Kidney (tissue), 14 donors: ENCODE measurements around the gene CERS5. TPM values are rescaled to one million over a fixed set of nuclear protein-coding genes. Genes with fewer than 3 reads are reported as not detected.

ENCODE experiments used
- DNase-seq, 5 donors: peaks; one replicate each; pipeline ENCODE4 v3.0.0-alpha.2; 2013 to 2020
- FAIRE-seq: peaks from 2 replicates; lab custom pipeline; 2012; peaks lifted over from hg19 to GRCh38; lab: Jason Lieb, UNC
- H3K27ac ChIP-seq, 2 donors: one replicate each; pipeline ENCODE4 v1.7.0; 2013; ENCODE audit warnings: low read depth in 2 of 2, low read length in 2 of 2, inconsistent platforms in 1 of 2
- H3K27me3 ChIP-seq: one replicate; pipeline ENCODE4 v1.7.1; 2013; ENCODE audit warnings: low read length, inconsistent platforms; ENCODE audit not compliant: control insufficient read depth, insufficient read depth
- H3K36me3 ChIP-seq, 3 donors: one replicate each; pipeline versions ENCODE4 v1.7.0 to v1.7.1; 2013; ENCODE audit warnings: low read length in 3 of 3, control low read depth in 1 of 3, inconsistent platforms in 1 of 3; ENCODE audit not compliant: insufficient read depth in 3 of 3, control insufficient read depth in 2 of 3
- H3K4me1 ChIP-seq, 3 donors: one replicate each; pipeline versions ENCODE4 v1.7.0 to v1.7.1; 2013; ENCODE audit warnings: low read length in 3 of 3, inconsistent platforms in 1 of 3, low read depth in 1 of 3; ENCODE audit not compliant: control insufficient read depth in 2 of 3, insufficient read depth in 2 of 3
- H3K4me3 ChIP-seq, 3 donors: one replicate each; pipeline versions ENCODE4 v1.7.0 to v1.8.1; 2013; ENCODE audit warnings: low read length in 3 of 3, control low read depth in 1 of 3, inconsistent platforms in 1 of 3
- H3K9ac ChIP-seq, 3 donors: one replicate each; pipeline versions ENCODE4 v1.7.0 to v1.7.1; 2013; ENCODE audit warnings: low read length in 3 of 3, control low read depth in 1 of 3, inconsistent platforms in 1 of 3
- H3K9me3 ChIP-seq, 3 donors: one replicate each; pipeline versions ENCODE4 v1.7.0 to v1.7.1; 2013; ENCODE audit warnings: low read length in 3 of 3, control low read depth in 1 of 3, inconsistent platforms in 1 of 3; ENCODE audit not compliant: control insufficient read depth in 2 of 3, insufficient read depth in 1 of 3
- CTCF ChIP-seq: IDR thresholded peaks from 3 replicates; pipeline ENCODE4 v1.5.1; 2012; ENCODE audit warnings: mild to moderate bottlenecking, moderate library complexity, borderline replicate concordance; ENCODE audit not compliant: insufficient read depth; ENCODE audit errors: extremely low read depth
- intact Hi-C: fragments of 100-400 bp; cut with DNase I; formaldehyde crosslinking; loops from one replicate; pipeline ENCODE4 v1.11.1; 2022
- polyA plus RNA-seq: library from polyadenylated mRNA; stranded (reverse); fragments of 350-450 nt; fragmentation: Illumina TruSeq; extraction: RNeasy Lipid Tissue Mini Kit (QIAGEN cat#74804); gene quantifications from one replicate; pipeline ENCODE4 v1.2.3, GENCODE V29; 2014; ENCODE audit warnings: low read depth, low replicate concordance; ENCODE audit not compliant: insufficient read depth
- total RNA-seq: library from RNA; stranded (reverse); fragmentation: NEBNext Ultra II Directional; extraction: Animal tissue kit (Norgen Biotek cat#: 25700); gene quantifications from one replicate; pipeline ENCODE4 v1.2.1, GENCODE V29; 2021
- donor health status: control.
- donor health status: control.
- donor health status: control.
- donor health status: control.
- donor health status: control.
- donor health status: DM: yes; HTN: yes; CAD: no.
- donor health status: Normal renal cell carcinoma (clear cell type).

Gene CERS5
- total and polyA plus RNA-seq, 2 donors from 2014 or later = 40.2 to 52.1 TPM

- TF ChIP-seq CTCF = peak; percentile 78
- Histone ChIP-seq H3K9ac (no peak overlapping the region), H3K27me3 (no peaks in the 10 kb centered on the region), H3K4me3 (no peak overlapping the region), H3K4me1 (peaks cover 0 to 8% (median 4%) of the 10 kb centered on the region in 3 donors), H3K9me3 (no peaks in the 10 kb centered on the region), H3K27ac (no peak overlapping the region), H3K36me3 (peaks cover 10 to 35% (median 29%) of the 10 kb centered on the region in 3 donors)
- intact Hi-C loops = no loop called here
- DNase-seq (peak in 2 of 5 donors; percentile 69 to 77), FAIRE-seq (no peak)
These were observed 78.4 kb downstream of the CERS5 start for GRCh38 chr12:50088577-50089335.

GRCh38 chr12:50087995-50088394 lies 79.2 kb downstream of the CERS5 start:
- H3K27ac ChIP-seq = no peak overlapping the region
- H3K36me3 ChIP-seq = peaks cover 10 to 35% (median 29%) of the 10 kb centered on the region in 3 donors
- H3K9me3 ChIP-seq = no peaks in the 10 kb centered on the region
- intact Hi-C loops = no loop called here
- DNase-seq (no peak), FAIRE-seq (no peak)
- H3K27me3 ChIP-seq = no peaks in the 10 kb centered on the region
- TF ChIP-seq CTCF = no peak
- no peak overlapping the region for H3K9ac ChIP-seq
- peaks cover 0 to 8% (median 4%) of the 10 kb centered on the region in 3 donors for H3K4me1 ChIP-seq
- H3K4me3 ChIP-seq = no peak overlapping the region

GRCh38 chr12:50087151-50087550 lies 80.0 kb downstream of the CERS5 start:
- Histone ChIP-seq H3K9me3 (no peaks in the 10 kb centered on the region), H3K27ac (no peak overlapping the region), H3K36me3 (peaks cover 10 to 32% (median 29%) of the 10 kb centered on the region in 3 donors), H3K4me3 (no peak overlapping the region), H3K9ac (no peak overlapping the region), H3K4me1 (peaks cover 0 to 8% (median 4%) of the 10 kb centered on the region in 3 donors), H3K27me3 (no peaks in the 10 kb centered on the region)
- TF ChIP-seq CTCF = no peak
- intact Hi-C loops = no loop called here
- FAIRE-seq (no peak), DNase-seq (peak in 1 of 5 donors; percentile 15)
